Epithelial cell of umbilical artery (primary cell): Measurements from ENCODE around the gene CEP152. TPM values are rescaled to one million over a fixed set of nuclear protein-coding genes. Genes with fewer than 3 reads are reported as not detected.

Experiments
- total RNA-seq: library from RNA; depleted of rRNA; stranded (reverse); fragments of >200 nt; gene quantifications from 2 replicates; pipeline ENCODE4 v1.2.3, GENCODE V29; 2014

CEP152 gene, protein sequence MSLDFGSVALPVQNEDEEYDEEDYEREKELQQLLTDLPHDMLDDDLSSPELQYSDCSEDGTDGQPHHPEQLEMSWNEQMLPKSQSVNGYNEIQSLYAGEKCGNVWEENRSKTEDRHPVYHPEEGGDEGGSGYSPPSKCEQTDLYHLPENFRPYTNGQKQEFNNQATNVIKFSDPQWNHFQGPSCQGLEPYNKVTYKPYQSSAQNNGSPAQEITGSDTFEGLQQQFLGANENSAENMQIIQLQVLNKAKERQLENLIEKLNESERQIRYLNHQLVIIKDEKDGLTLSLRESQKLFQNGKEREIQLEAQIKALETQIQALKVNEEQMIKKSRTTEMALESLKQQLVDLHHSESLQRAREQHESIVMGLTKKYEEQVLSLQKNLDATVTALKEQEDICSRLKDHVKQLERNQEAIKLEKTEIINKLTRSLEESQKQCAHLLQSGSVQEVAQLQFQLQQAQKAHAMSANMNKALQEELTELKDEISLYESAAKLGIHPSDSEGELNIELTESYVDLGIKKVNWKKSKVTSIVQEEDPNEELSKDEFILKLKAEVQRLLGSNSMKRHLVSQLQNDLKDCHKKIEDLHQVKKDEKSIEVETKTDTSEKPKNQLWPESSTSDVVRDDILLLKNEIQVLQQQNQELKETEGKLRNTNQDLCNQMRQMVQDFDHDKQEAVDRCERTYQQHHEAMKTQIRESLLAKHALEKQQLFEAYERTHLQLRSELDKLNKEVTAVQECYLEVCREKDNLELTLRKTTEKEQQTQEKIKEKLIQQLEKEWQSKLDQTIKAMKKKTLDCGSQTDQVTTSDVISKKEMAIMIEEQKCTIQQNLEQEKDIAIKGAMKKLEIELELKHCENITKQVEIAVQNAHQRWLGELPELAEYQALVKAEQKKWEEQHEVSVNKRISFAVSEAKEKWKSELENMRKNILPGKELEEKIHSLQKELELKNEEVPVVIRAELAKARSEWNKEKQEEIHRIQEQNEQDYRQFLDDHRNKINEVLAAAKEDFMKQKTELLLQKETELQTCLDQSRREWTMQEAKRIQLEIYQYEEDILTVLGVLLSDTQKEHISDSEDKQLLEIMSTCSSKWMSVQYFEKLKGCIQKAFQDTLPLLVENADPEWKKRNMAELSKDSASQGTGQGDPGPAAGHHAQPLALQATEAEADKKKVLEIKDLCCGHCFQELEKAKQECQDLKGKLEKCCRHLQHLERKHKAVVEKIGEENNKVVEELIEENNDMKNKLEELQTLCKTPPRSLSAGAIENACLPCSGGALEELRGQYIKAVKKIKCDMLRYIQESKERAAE (N-terminal part only)
- total RNA-seq: 8.4 and 8.8 TPM in 2 replicates

GRCh38 chr15:48810414-48811324 lies at the start of gene CEP152:
Gene CEP152 (minus strand): TSS chr15:48811069. CDS start chr15:48805649, 5,420 bp downstream.

Other genes starting within 250 kb of the CEP152 start
- 57.8 and 82.2 TPM in 2 replicates for gene FBN1, start 165.4 kb downstream of the CEP152 start, total RNA-seq
- gene EID1, start 67.1 kb upstream of the CEP152 start, total RNA-seq: 331 and 581 TPM in 2 replicates
- 0.15 and 0.65 TPM in 2 replicates for gene SHC4, start 152.8 kb upstream of the CEP152 start, total RNA-seq
- 19.8 and 23.4 TPM in 2 replicates for gene SECISBP2L, start 235.4 kb upstream of the CEP152 start, total RNA-seq